Right kidney (tissue), 1 donor: ENCODE data around the gene TAB3.

ENCODE experiments used
- DNase-seq: peaks from one replicate; pipeline ENCODE4 v3.0.0-alpha.2; 2016

Gene TAB3

DNA sequence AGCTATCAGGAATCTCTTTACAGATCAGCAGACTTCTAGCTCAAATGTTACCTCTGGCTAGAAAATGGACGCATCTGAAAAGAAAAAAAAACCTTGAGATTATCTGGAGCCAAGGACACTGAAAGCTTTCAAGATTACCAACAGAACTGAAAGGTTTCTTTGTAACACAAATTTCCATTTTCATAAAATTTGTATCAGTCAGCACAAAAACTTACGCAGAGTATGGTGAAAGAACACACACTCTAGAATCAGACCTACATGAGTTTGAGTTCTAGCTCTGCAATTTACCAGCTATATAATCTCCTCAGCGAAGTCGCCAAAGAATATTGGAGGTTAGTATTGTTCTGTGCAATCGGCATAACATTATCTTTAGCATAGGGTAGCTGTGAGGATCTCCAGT is 1.8 kb downstream of the TAB3 start:
- no peak for DNase-seq

DNA sequence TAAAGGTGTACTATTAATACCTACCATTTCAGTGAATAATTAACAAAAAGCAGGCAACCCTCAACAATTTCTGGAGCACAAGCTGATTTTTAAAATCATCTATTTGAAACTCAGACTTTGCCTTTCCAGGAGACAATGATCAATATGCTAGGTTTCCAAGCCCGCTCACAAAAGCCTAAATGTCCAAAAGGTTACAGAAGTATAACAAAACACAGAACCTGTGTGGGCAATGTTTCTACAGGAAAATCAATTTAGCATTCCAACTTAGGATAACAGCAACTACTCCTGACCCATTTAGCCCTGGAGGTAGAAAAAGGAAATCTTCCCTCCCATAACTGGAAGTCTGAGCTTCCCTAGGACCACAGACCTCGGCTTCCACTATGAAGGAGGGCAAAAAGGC is 3.9 kb downstream of the TAB3 start:
- DNase-seq = no peak

DNA sequence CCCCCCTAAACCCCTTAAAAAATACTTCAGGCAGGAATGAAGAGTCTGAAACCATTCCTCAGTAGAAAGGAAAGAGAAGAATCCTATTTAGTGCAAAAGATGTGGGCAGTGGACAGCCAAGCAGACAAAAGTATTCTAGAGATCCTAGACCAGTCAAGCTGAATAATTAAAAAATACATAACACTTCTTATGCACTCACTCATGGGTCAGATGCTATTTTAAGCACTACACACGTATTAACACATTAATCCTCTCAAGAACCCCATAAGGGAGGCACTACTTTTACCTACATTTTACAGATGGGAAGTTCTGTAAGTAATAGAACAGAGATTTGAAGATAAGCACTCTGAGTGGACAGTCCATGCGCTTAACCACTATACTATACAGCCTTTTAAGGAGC is 5.9 kb downstream of the TAB3 start:
- DNase-seq = no peak

DNA sequence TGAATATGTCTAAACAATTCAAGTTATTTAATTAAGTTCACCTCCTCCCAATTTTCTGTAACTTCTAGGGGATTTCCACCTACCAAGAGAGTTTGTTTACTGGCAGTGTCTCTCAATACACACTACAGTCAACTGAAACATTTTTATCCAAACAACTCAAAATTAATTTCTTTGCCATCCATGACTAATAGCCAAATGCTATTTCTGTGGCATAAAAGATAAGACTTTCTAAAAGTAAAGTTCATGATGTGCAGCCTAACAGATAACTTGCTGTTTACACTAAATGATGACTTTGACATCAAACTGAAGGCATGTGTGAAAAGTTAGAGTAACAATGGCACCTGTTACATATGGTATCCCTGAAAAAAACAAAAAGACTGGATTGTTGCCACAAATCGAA is 7.3 kb downstream of the TAB3 start:
- no peak for DNase-seq

DNA sequence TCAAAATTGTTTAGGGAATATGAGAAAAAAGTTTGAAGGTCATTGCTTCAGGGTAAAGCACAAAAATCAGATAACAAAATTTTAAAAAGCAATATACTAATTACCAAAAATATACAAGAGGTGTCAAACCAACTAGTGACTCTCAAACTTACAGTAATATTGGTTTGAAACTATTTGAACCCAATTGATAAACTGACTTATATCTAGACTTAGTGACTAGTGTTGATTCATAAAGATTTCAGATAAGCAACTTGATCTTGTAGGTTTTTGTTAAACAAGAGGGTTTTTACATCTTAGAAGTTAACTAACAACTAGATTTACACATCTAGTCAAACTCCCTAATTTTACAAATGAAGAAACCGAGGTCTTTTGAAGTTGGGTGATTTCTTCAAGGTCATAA is 7.7 kb downstream of the TAB3 start:
- DNase-seq = no peak

DNA sequence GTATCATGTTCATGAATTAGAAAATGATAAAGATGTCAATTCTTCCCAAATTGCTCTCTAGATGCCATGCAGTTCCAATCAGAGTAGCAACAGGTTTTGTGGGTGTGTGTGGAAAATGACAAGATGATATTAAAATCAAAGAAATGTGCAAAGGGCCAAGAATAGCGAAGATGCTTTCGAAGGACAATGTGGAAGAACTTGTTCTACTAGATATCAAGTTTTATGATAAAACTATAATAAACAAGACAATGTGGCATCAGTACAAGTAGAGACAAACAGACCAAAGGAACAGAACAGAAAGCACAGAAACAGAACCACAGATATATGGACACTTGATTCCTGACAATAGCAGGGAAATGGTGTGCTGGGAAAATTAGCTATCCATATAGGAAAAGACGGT is 9.0 kb downstream of the TAB3 start:
- DNase-seq = no peak

DNA sequence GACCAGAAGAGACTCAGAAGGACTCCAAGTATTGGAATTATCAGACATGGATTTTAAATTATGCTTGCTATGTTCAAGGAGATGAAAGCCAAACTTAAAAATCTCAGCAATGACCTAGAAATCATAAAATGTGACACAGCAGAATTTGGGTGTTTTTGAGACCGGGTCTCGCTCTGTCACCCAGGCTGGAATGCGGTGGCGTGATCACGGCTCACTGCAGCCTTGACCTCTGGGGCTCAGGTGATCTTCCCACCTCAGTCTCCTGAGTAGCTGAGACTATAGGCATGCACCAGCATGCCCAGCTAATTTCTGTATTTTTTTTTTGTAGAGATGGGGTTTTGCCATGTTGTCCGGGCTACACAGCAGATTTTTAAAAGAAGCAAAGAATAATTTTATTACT is 12.7 kb downstream of the TAB3 start:
- DNase-seq = no peak

DNA sequence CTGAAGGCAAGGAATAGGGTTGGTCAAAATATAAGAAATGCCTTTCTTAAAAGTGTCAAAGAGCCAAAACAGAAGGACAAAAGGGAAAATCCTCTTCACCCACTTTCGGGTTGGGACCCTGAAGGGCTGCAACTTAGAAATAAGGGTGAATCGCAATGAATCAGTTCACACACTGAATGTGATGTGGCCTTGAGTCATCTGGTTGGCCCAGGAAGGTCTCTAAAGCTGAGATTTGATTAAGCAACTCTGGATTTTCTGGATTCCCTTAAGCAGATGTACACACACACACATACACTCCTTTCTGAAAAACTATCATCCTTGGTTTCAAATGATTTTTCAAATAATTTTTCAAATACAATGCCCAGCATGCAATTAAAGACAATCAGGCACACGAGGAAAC is 13.1 kb downstream of the TAB3 start:
- DNase-seq = no peak

DNA sequence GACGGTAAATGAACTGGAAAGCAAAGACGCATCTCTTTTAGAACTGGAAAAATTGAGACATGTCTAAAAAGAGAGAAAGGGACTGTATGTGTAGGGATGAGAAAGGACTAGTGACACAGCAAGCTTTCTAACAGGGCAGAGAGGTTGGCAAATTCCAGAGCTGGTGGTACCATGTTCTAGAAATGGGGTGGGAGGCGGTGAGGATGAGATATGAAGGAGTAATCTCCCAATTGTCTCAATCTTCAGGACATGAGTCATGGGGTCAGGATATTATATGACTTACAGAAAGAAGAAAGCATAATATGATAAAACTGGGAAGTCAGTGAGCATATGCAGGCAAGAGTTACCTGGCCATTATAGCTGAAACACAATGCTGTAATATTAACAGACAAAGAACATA is 14.2 kb downstream of the TAB3 start:
- no peak for DNase-seq

DNA sequence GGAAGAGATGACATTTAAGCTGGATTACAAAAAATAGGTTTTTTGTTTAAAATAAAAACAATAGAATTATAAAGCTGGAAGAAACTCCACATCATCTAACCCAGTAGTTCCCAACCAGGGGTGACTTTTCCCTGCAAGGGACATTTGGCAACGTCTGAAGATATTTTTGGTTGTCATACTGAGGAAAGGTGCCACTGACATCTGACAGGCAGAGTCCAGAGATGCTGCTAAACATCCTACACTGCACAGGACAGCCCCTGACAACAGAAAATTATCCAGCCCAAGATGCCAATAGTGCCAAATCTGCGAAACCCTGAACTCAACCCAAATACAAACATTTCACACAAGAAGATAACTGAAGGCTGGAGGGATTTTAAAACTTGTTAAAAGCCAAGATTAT is 18.5 kb downstream of the TAB3 start:
- no peak for DNase-seq

DNA sequence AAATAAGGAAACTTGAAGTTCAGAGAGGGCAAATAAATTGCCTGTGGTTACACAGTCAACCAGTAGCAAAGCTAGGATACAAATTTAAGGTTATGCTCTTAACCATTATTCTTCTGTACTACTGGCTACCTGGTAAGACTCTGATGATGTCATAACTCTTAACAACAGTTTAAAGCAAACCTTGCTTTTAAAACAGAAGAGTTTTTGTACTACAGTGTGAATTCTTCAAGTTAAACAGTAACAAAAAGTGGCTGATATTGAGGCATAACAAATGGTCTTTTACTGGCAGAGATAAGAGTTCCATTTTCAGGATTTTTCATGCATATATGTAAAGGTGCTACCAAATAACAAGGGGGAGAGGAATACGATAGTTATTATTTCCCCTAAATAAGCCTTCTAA is 23.4 kb downstream of the TAB3 start:
- DNase-seq = no peak

DNA sequence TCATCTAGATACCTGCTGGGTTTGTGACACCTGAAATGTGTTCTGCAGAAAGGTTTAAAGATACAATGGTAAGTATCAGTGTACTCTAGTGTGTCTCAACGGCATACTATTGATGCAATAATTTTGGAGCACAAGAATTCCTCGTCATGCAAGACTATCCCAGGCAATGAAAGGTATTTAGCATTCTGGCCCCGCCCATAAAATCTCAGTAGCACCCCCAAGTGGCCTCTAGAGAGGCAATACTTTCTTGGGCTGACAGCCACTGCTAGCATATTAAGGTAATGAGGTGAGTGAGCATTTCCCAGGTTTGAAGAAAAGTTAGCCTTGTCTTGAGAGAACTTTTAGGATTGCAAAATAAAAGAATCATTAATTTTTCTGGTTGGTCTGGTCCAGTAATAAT is 24.0 kb downstream of the TAB3 start:
- DNase-seq = no peak

DNA sequence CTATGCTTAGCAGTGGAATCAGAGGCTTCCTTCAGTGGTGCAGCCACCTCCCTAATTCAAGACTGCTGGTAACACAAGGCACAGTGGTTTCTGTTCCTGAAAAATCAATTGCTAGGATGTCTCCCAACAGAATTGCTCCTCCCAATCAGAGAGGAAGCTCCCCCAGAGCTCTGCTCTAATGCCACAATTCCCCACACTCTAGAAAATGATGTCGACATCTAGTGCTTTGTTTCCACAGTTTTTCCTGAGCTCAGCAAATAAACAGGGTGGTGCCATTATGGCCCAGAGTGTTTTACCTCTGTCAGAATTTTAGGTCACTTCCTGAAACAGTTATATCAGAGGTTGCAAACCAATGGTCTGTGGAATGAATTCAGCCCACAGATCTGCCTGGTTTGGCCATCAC is 24.7 kb downstream of the TAB3 start:
- peak; percentile 16 for DNase-seq

DNA sequence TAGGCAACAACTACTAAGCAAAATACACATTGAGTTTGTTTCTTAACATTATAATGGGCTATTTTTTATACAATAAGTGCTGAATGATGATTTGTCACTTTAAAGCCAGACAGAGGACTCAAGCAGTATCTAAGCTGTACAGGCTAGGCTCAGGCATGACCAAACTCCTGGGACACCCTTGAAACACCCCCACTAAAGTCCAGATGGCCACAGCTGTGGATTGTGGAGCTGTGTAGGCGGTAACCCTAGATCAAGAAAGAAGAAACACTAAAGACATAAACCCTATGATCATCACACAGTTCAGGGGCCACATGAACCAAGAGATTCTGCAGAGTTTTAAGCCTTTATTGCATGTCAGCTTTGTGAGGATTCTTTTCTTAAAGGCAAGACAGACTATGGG is 25.1 kb downstream of the TAB3 start:
- no peak for DNase-seq

DNA sequence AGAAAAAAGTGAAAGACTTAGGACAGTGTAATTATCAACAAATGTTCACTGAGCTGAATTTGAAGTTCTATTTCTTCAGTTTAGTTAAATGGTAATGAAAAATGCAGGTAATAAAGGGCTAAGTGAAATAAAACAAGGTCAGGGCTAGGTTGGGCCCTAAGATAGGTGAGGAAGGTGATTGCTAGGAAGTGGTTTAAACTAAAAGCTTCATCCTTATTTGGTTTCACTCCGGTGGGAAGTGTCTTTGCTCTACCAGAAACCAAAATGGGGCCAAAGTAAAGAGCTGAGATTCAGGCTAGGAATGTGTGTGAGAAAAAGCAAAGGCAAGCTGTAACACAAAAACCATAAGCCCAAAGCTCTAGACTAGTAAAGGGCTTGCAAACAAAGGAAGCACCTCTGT is 31.0 kb downstream of the TAB3 start:
- DNase-seq = no peak

DNA sequence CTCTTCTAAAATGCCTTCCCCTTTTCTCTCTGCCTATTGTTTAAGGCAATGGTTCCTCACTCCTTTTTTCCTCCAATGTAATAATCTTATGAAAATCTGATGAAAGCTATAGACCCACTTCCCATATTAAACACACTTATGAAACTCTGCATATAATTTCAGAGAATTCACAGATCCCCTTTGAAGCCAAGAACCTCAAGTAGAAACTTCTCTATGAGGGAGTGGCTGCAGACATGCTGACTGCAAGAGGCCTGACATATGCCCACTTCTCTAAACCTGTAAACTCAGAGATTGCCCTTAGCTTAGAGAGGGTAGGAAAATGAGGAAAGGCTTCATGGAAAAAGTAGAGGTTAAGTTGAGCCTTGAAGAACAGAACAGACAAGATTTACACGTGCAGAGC is 37.6 kb downstream of the TAB3 start:
- DNase-seq = no peak

DNA sequence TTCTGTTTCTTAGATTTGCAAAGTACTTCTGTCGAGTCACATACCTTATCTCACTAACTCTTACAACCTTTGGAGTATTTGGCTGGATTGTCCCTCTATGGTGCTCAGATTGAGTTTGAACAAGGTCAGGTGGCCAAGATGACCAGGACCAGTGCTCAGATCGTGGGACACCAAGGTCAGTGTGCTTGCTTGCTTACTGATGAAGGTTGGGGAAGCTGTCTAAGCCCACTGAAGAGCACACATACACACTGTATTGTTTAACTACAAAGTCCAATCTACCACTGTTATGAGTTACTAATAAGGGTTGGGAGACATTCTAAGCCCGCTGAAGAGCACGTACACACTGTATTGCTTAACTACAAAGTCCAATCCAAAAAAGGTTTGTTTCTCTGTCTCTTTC is 53.7 kb downstream of the TAB3 start:
- DNase-seq = no peak

DNA sequence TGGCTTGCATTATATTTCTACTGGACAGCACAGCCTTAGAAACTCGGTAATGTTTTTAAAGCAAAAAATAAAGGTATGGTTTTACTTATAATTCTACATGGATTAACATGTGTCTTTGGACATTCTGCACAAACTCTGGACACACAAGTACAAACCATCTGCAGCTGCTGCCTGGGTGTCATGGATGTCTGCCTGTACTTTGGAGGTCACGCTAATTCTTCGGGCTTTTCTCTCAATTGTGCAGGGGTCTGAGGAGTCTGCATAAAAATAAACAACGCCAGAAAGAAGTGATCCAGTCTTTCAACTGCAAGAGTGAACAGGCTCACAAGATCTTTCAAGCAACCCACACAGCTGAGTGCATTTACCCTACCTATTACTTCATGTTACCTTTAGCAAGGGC is 55.2 kb downstream of the TAB3 start:
- DNase-seq = no peak

DNA sequence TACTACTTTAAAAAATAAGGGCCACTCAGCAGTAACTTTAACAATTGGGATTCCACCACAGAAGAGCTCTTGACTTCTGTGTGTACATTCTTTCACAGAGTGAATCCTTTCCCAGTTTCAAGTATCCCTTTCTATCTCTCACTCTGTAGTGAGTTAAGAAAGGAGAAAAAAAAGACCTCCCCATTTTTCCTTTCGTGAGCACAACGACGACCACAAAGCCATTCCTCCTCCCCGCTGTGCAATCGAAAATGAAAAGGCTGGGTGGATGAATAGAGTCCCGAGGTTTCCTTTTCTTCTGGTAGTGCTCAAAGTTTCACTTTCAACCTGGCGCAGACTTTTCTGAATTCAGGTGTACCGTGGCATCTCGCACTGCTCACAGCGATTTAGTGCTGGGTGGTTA is 58.0 kb downstream of the TAB3 start:
- no peak for DNase-seq

DNA sequence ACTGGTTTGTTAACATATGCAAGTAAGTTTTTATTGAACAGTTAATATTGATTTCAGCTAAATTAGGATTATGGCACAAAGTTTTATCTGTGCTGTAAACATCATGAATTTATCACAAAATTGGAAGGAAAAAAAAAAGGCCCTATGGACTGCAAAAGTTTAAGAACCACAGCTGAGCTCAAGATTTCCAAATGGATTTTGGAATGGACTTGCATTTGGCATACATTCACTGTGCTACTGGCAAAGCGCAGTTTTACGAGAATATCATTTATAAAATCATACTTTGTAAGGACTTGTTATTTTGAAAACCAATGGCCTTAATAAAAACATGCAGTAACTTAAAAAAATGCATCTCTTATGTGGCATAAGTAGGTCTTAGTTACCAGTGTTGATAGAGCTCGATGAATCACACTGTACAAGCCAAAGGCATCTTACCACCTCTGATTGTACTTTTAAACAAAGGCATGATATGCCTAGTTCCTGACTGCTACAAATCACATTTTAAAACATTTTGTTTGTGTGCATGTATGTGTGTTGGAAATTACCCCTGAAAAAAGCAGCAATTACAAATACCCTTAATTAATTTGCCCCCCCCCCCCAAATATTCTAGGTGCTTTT is 58.6 kb downstream of the TAB3 start:
- no peak for DNase-seq

DNA sequence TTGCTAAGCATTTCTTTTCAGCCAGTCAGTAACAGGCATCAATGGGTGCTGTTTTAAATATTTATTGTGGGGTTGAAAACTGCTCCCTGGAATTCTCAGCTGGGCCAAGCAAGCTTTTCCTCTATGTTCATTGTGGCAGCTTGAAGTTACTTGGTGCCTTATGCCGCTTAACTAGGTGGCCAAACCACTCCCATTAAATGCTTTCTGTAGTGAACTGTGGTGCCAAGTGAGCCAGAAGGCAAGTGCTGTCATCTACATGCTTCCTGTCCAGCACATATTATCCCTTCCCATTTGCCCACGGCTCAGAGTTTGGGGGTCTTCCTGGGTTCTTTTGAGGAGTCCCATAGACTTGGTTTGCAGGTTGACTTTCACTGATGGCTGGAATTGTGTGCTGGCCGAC is 64.8 kb downstream of the TAB3 start:
- DNase-seq = no peak

DNA sequence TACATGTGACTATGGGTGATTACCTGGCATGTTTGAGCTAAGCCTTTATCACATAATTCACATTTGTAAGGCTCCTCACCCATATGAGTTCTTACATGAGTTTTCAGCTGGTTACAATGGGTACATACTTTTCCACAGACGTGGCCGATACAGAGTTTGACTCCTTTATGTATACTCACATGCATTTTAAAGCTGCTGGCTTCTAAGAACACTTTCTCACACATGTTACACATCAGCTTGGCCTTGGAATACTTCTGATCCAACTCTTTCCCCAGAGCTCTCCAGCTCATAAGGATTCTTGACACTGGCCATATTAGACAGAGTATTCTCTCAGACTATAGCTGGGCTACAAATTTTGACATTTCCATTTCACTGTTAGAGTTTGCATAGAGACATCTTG is 66.3 kb downstream of the TAB3 start:
- DNase-seq = no peak

DNA sequence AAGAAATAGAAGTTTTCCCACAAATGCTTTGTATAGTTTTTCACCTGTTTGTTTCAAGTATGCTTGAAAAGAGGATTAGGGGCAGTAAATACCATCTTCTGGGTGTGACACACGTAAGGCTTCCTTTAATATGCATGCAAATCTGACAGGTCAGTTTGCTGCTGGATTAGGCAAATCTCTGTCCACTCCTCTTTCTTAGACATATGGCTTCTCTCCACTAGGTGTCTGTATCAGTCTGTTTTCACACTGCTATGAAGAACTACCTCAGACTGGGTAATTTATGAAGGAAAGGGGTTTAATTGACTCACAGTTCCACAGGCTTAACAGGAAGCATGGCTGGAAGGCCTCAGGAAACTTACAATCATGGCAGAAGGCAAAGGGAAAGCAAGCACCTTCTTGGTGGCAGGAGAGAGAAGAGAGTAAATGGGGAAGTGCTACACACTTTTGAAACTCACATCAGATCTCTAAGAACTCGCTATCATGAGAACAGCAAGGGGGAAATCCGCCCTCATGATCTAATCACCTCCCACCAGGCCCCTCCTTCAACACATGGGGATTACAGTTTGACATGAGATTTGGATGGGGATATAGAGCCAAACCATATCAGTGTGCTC is 66.9 kb downstream of the TAB3 start:
- no peak for DNase-seq

DNA sequence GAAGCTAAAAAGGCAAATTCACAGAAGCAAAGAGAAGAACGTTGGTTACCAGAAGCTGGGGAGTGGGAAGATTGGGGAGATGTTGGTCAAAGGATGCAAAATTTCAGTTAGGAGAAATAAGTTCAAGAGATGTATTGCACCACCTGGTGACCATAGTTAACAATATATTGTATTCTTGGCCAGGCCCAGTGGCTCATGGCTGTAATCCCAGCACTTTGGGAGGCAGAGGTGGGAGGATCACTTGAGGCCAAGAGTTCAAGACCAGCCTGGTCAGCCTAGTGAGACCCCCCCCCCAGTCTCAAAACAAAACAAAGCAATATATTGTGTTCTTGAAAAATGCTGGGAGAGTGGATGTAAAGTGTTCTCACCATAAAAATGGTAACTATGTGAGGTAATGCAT is 67.9 kb downstream of the TAB3 start:
- no peak for DNase-seq

DNA sequence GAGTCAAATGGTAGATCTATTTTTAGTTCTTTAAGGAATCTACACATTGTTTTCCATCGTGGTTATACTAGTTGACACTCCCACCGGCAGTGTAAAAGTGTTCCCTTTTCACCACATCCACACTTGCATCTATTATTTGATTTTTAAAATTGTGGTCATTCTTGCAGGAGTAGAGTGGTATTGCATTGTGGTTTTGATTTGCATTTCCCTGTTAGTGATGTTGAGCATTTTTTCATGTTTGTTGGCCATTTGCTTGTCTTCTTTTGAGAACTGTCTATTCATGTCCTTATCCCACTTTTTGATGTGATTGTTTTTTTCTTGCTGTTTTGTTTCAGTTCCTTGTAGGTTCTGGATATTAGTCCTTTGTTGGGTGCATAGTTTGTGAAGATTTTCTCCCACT is 70.0 kb downstream of the TAB3 start:
- DNase-seq = no peak
